ENCODE measurements around the gene ACTL7B. TPM values are rescaled to one million over a fixed set of nuclear protein-coding genes. Genes with fewer than 3 reads are reported as not detected.

ACTL7B gene
- total RNA-seq, 1 donor from 2014 or later, result not detected

- no peaks in the 10 kb centered on the region for H3K27me3 Mint-ChIP-seq (ENCODE audit: low read depth)
- H3K27ac Mint-ChIP-seq, result no peak overlapping the region
- no peaks in the 10 kb centered on the region for H3K4me1 Mint-ChIP-seq
- no peak overlapping the region for H3K4me3 Mint-ChIP-seq
- no peak for TF ChIP-seq CTCF (IDR thresholded peaks at IDR 0.05; ENCODE audit: unreplicated experiment)
- DNase-seq (ENCODE audit: low spot score in 2 of 2, unreplicated experiment in 2 of 2), result no peak
- H3K9me3 Mint-ChIP-seq, result peaks cover 4% of the 10 kb centered on the region
- peaks cover 31% of the 10 kb centered on the region for H3K36me3 Mint-ChIP-seq
These were observed 10.2 kb upstream of the ACTL7B start for GRCh38 chr9:108866001-108866420.

GRCh38 chr9:108865037-108865436 is 9.3 kb upstream of the ACTL7B start:
- Mint-ChIP-seq H3K36me3 (peaks cover 23% of the 10 kb centered on the region), H3K9me3 (no peaks in the 10 kb centered on the region), H3K4me3 (no peak overlapping the region), H3K27me3 (ENCODE audit: low read depth) (no peaks in the 10 kb centered on the region), H3K4me1 (no peaks in the 10 kb centered on the region), H3K27ac (no peak overlapping the region)
- DNase-seq (ENCODE audit: low spot score in 2 of 2, unreplicated experiment in 2 of 2), result no peak
- TF ChIP-seq CTCF (IDR thresholded peaks at IDR 0.05; ENCODE audit: unreplicated experiment), result no peak

- H3K27me3 Mint-ChIP-seq (ENCODE audit: low read depth), result no peaks in the 10 kb centered on the region
- H3K9me3 Mint-ChIP-seq, result no peaks in the 10 kb centered on the region
- H3K36me3 Mint-ChIP-seq, result peaks cover 22% of the 10 kb centered on the region
- H3K4me1 Mint-ChIP-seq, result no peaks in the 10 kb centered on the region
- no peak for DNase-seq (ENCODE audit: low spot score in 2 of 2, unreplicated experiment in 2 of 2)
- TF ChIP-seq CTCF (IDR thresholded peaks at IDR 0.05; ENCODE audit: unreplicated experiment), result no peak
- H3K4me3 Mint-ChIP-seq, result no peak overlapping the region
- H3K27ac Mint-ChIP-seq, result no peak overlapping the region
These were observed 8.7 kb upstream of the ACTL7B start for GRCh38 chr9:108864446-108864845.

- Mint-ChIP-seq H3K27me3 (ENCODE audit: low read depth) (no peaks in the 10 kb centered on the region), H3K4me1 (no peaks in the 10 kb centered on the region), H3K27ac (no peak overlapping the region), H3K9me3 (no peaks in the 10 kb centered on the region), H3K4me3 (no peak overlapping the region), H3K36me3 (peaks cover 19% of the 10 kb centered on the region)
- no peak for DNase-seq (ENCODE audit: low spot score in 2 of 2, unreplicated experiment in 2 of 2)
- TF ChIP-seq CTCF (IDR thresholded peaks at IDR 0.05; ENCODE audit: unreplicated experiment), result no peak
These were observed 8.1 kb upstream of the ACTL7B start for GRCh38 chr9:108863891-108864290.

- Mint-ChIP-seq H3K4me3 (no peak within 1 kb of the TSS), H3K9me3 (no peaks in the 10 kb centered on the region), H3K27ac (no peak within 1 kb of the TSS), H3K27me3 (ENCODE audit: low read depth) (no peaks in the 10 kb centered on the region), H3K36me3 (peaks cover 2% of the 10 kb centered on the region), H3K4me1 (no peaks in the 10 kb centered on the region)
- no peak for DNase-seq (ENCODE audit: low spot score in 2 of 2, unreplicated experiment in 2 of 2)
- no peak for TF ChIP-seq CTCF (IDR thresholded peaks at IDR 0.05; ENCODE audit: unreplicated experiment)
These were observed 6.2 kb upstream of the ACTL7B start, which contains the start of gene ACTL7A for GRCh38 chr9:108861997-108862396. ACTL7A (plus strand) TSS chr9:108862266; CDS start chr9:108862323, 57 bp downstream.

GRCh38 chr9:108861464-108861863 is 5.7 kb upstream of the ACTL7B start:
- DNase-seq (ENCODE audit: low spot score in 2 of 2, unreplicated experiment in 2 of 2), result no peak
- H3K27ac Mint-ChIP-seq, result no peak overlapping the region

More at GRCh38 chr9:108861464-108861863, 5.7 kb upstream of the ACTL7B start:
- H3K4me3 Mint-ChIP-seq, result no peak overlapping the region
- no peaks in the 10 kb centered on the region for H3K9me3 Mint-ChIP-seq
- H3K36me3 Mint-ChIP-seq, result peaks cover 2% of the 10 kb centered on the region
- H3K27me3 Mint-ChIP-seq (ENCODE audit: low read depth), result peaks cover 2% of the 10 kb centered on the region
- TF ChIP-seq CTCF (IDR thresholded peaks at IDR 0.05; ENCODE audit: unreplicated experiment), result no peak
- H3K4me1 Mint-ChIP-seq, result no peaks in the 10 kb centered on the region

All from mesothelial cell of epicardium (in vitro differentiated cells).